HG03354 (cell line): ENCODE measurements around the gene L1CAM.
"Not testable (repeated sequence)": the region's sequence is repeated elsewhere in the genome, so short reads cannot be mapped to it uniquely, and the experiment has no call there.

Experiments used
- ATAC-seq: cut with Tn5 transposase; IDR thresholded peaks from one replicate; pipeline ENCODE4 v1.9.1; 2021; ENCODE audit warnings: mild to moderate bottlenecking; ENCODE audit not compliant: unreplicated experiment, poor library complexity, severe bottlenecking

The L1CAM gene

DNA sequence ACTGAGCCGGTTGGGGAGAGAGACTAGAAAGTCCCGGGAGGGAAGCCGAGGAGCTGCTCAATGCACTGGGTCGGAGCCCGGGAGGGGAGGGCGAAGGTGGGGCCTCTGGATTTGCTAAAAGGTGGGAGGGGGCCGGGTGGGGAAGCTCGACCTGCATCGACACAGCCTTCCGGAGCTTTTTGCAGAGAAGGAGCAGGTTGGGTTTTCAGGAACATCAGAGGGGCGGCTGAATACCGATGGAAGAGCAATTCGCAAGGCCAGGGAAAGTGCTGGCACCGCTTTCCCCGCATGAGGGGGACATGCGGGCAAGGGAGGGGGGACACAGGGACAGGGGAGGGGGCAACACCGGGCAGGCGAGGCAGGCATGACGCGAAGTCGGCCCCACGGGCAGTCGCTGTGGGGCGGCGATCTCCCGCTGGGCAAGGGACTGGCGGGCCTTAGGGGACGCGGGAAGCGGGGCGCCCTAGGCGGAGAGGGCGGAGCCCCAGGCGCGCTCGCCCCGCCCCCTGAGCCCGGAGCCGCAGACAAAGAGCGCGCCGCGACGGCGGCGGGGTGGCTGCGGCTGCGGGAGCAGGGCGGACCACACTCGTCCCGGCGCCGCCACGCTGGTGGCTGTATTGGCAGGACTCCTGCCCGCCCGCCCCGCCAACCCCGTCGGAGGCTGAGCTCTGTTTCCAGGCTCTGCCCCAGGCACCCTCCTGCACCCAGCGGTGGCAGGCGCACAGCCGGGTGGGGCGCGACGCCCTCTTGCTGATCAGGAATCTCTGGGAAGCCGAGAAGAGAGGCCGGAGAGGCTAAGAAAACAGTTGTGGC, 67.2 kb downstream of the L1CAM start:
- ATAC-seq: no peak

DNA sequence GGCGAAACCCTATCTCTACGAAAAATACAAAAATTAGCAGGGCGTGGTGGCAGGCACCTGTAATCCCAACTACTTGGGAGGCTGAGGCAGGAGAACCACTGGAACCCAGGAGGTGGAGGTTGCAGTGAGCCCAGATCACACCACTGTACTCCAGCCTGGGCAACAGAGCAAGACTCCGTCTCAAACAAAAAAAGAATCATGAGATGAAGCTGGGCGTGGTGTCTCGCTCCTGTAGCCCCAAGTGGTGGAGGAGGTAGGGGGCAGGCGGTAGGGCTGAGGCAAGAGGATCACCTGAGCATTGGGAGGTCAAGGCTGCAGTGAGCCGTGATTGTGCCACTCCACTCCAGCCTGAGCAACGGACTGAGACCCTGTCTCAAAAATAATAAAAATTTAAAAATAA, 67.9 kb downstream of the L1CAM start:
- not testable (repeated sequence) for ATAC-seq

DNA sequence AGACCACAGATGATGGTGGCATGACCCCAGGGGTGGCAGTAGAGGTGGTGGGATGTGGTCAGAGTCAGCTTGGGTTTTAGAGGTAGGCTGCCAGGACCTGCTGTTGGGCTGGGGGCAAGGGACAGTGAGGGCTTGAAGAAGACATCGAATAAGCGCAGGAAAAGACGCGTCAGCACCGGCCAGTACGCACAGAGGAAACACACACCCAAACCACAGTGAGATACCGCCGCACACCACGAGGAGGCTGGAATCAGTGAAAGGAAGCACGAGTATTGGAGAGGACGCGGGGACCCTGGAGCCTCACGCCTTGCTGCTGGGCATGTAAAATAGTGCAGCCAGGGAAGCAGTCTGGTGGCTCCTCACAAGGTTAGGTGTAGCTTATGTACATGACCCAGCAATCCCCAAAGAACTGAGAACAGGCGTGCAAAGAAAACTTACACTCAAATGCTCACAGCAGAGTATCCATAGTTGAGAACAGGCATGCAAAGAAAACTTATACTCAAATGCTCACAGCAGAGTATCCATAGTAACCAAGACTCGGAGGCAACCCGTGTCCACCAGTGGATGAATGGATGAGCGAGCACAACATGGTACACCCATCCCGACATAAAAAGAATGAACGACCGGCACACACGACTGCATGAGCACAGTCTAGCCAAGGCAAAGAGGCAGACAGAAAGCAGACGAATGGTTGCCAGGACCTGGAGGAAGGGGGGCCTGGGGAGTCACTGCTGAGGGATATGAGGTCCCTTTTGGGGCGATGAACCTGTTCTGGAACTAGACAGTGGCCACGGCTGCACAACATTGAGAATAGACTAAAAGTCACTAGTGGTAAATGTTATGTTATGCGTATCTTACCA, 68.9 kb downstream of the L1CAM start:
- no peak for ATAC-seq

DNA sequence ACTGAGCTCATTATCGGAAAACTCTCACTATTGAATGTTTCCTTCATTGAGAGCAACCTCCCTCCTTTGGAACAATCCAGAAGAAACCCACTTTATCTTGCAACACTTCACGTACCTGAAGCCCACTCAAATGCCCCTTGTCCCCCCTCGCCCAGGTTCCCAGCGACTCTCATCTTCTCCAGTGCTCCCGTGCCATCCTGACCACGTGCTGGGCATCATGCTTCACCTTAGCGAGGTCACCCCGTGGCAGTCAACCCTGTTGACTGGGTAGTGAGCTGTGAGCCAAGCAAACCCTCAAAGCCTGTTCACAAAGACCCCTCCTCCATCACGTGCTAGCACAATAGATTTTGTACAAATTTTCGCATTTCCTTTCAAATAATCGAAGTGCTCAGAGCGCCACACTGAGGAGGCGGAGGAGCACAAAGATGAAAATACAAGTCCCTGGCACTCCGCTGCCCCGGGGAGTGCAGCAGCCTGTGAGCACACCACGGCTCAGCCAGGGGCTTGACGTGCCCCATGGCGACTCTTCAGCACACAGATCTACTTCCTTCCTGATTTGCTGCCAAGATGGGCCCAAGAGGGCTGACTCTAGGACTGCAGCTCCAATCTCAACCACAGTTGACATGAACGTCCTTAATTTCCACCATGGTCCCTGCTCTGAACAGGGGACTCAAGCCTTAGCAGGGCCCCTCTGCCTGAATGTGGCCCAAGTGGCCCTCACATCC, 71.2 kb downstream of the L1CAM start:
- ATAC-seq: no peak

DNA sequence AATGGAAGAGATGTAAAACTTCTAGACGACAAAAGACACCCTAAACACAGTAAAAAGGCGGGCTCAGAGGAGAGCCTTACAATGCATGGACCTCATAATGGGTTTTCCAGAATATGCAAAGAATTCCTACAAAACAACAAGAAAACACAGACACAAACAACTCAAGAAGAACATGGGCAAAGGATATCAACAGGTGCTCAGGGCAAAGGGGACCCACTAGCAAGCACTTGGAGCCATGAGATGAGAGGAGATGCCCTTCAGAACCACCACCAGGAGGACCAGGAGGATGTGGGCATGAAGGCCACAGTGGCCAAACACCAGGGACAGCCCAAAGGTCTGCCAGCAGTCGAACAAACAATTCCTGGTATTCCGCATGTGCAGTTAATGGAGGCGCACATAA, 72.8 kb downstream of the L1CAM start:
- no peak for ATAC-seq

DNA sequence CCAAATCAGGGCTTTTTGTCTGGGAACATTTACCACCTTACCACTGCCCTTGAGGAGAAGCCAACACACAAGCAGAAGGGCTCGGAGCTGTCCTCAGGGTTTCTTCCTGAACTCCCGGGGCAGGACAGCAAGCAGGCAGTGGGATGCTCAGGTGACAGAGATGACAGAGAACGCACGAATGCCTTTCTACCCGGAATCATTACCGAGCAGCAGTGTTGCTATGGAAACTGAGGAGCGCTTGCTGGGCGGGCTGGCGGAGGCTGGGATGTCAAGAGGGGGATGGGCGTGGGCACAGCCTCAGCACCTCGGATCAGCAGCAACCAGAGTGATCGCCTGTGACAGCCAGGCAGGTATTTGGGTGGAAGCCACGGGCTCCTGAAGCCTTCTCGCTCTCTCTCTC, 73.8 kb downstream of the L1CAM start:
- ATAC-seq: no peak
